IMR-90 (cell line): ENCODE results near the gene SLC4A5. TPM values are rescaled to one million over a fixed set of nuclear protein-coding genes. Genes with fewer than 3 reads are reported as not detected.

Source experiments
- ATAC-seq: fragments of 200-7000 bp; cut with Tn5 transposase; 2 replicates; pipeline ENCODE4 v1.9.1; 2020; ENCODE audit warnings: low read depth, mild to moderate bottlenecking, moderate library complexity
- BruUV-seq: library from RNA; stranded (reverse); fragments of 400-500 nt; replicated peaks from 2 replicates; lab custom pipeline; 2021; lab: Mats Ljungman, UMichigan
- CTCF ChIA-PET: fragments of 300-600 bp; formaldehyde crosslinking; extraction: SDS; loops from one replicate; lab custom pipeline; 2021; ENCODE audit warnings: antibody characterized with exemption; lab: Yijun Ruan, JAX
- POLR2A ChIA-PET: fragments of 300-600 bp; sonication (Branson Sonifier 250); formaldehyde crosslinking; loops from one replicate; lab custom pipeline; 2022; ENCODE audit warnings: antibody characterized with exemption; ENCODE audit not compliant: unreplicated experiment; lab: Charles Lee
- DNase-seq: peaks from one replicate; pipeline ENCODE4 v3.0.0; 2013
- H2AFZ ChIP-seq: replicated peaks from 2 replicates; pipeline ENCODE3; 2013; ENCODE audit warnings: low read length, mild to moderate bottlenecking; ENCODE audit not compliant: poor library complexity
- H2AK5ac ChIP-seq: 2 replicates; pipeline ENCODE4 v1.6.1; 2013; ENCODE audit warnings: low read depth, low read length, inconsistent platforms
- H2AK9ac ChIP-seq: replicated peaks from 2 replicates; pipeline ENCODE3; 2013; ENCODE audit warnings: mild to moderate bottlenecking, low read depth, low read length, moderate library complexity; ENCODE audit not compliant: poor library complexity
- H2BK120ac ChIP-seq: 2 replicates; pipeline ENCODE4 v1.6.1; 2013; ENCODE audit warnings: low read depth, low read length, inconsistent platforms
- H2BK15ac ChIP-seq: 3 replicates; pipeline ENCODE4 v1.6.1; 2013; ENCODE audit warnings: low read depth, low read length, inconsistent platforms
- H2BK20ac ChIP-seq: 2 replicates; pipeline ENCODE4 v1.6.1; 2013; ENCODE audit warnings: low read depth, mild to moderate bottlenecking, inconsistent platforms, low read length, moderate library complexity
- H2BK5ac ChIP-seq: 2 replicates; pipeline ENCODE4 v1.6.1; 2013; ENCODE audit warnings: mild to moderate bottlenecking, low read depth, low read length, inconsistent platforms; ENCODE audit not compliant: poor library complexity, severe bottlenecking
- H3K14ac ChIP-seq: replicated peaks from 2 replicates; pipeline ENCODE4 v1.6.1; 2013; ENCODE audit warnings: low read depth, low read length, inconsistent platforms
- H3K18ac ChIP-seq: 2 replicates; pipeline ENCODE4 v1.6.1; 2013; ENCODE audit warnings: low read depth, low read length, control low read depth
- H3K23ac ChIP-seq: 2 replicates; pipeline ENCODE4 v1.6.1; 2013; ENCODE audit warnings: low read depth, low read length, inconsistent platforms
- H3K27ac ChIP-seq: 2 replicates; pipeline ENCODE4 v1.5.1; 2013; ENCODE audit warnings: mild to moderate bottlenecking, control low read depth, low read length; ENCODE audit not compliant: insufficient read depth
- H3K27me3 ChIP-seq: 2 replicates; pipeline ENCODE4 v1.6.1; 2013; ENCODE audit warnings: low read length; ENCODE audit not compliant: control insufficient read depth, insufficient read depth
- H3K36me3 ChIP-seq: 2 replicates; pipeline ENCODE4 v1.6.1; 2013; ENCODE audit warnings: low read length, mixed read lengths; ENCODE audit not compliant: control insufficient read depth, insufficient read depth
- H3K4ac ChIP-seq: 2 replicates; pipeline ENCODE4 v1.6.1; 2013; ENCODE audit warnings: low read depth, low read length, inconsistent platforms
- H3K4me1 ChIP-seq: 2 replicates; pipeline ENCODE4 v1.6.1; 2013; ENCODE audit warnings: low read length, mixed read lengths; ENCODE audit not compliant: control insufficient read depth, insufficient read depth
- H3K4me2 ChIP-seq: 2 replicates; pipeline ENCODE4 v1.6.1; 2013; ENCODE audit warnings: low read depth, mild to moderate bottlenecking, control low read depth, low read length, moderate library complexity
- H3K4me3 ChIP-seq: 2 replicates; pipeline ENCODE4 v1.5.1; 2013; ENCODE audit warnings: low read depth, mild to moderate bottlenecking, control low read depth, low read length, moderate library complexity; ENCODE audit not compliant: insufficient read depth
- H3K56ac ChIP-seq: 2 replicates; pipeline ENCODE4 v1.6.1; 2013; ENCODE audit warnings: low read length, inconsistent platforms; ENCODE audit not compliant: insufficient read depth; ENCODE audit errors: extremely low read depth
- H3K79me1 ChIP-seq, 2 experiments: 2 replicates each; pipeline ENCODE4 v1.6.1; 2013; ENCODE audit warnings: low read length in 2 of 2, inconsistent platforms in 1 of 2, low read depth in 1 of 2
- H3K9ac ChIP-seq: 2 replicates; pipeline ENCODE4 v1.6.1; 2013; ENCODE audit warnings: low read depth, low read length, control low read depth
- H3K9me1 ChIP-seq: 2 replicates; pipeline ENCODE4 v1.6.1; 2013; ENCODE audit warnings: low read length, inconsistent platforms; ENCODE audit not compliant: insufficient read depth
- H3K9me3 ChIP-seq: 2 replicates; pipeline ENCODE4 v1.6.1; 2013; ENCODE audit warnings: low read length; ENCODE audit not compliant: control insufficient read depth, insufficient read depth
- H4K20me1 ChIP-seq: 2 replicates; pipeline ENCODE4 v1.6.1; 2013; ENCODE audit warnings: low read length, inconsistent platforms; ENCODE audit not compliant: insufficient read depth
- H4K5ac ChIP-seq: 2 replicates; pipeline ENCODE4 v1.6.1; 2013; ENCODE audit warnings: mild to moderate bottlenecking, low read depth, low read length, control low read depth
- H4K8ac ChIP-seq, 2 experiments: 2 replicates each; pipeline ENCODE4 v1.6.1; 2013; ENCODE audit warnings: low read depth in 2 of 2, low read length in 2 of 2, control low read depth in 1 of 2, inconsistent platforms in 1 of 2
- H4K91ac ChIP-seq: 2 replicates; pipeline ENCODE4 v1.6.1; 2013; ENCODE audit warnings: low read depth, low read length, inconsistent platforms; ENCODE audit not compliant: insufficient read depth
- MAFK ChIP-seq: IDR thresholded peaks from 2 replicates; pipeline ENCODE4 v1.6.1; 2012; ENCODE audit warnings: low read depth, low read length, improper control_type of control experiment
- WGBS, 2 experiments: methylation state at CpG; one replicate each; pipeline versions ENCODE4 v1.1.5 to v1.1.7; 2013; ENCODE audit warnings: missing lambda C conversion rate in 2 of 2; ENCODE audit not compliant: insufficient read length in 1 of 2; ENCODE audit errors: extremely low coverage in 2 of 2; 5-methylcytosine and 5-hydroxymethylcytosine counted together
- dilution Hi-C: fragments of 300-500 bp; cut with HindIII; formaldehyde crosslinking; loops from one replicate; pipeline ENCODE4 v1.14.3; 2018; ENCODE audit warnings: low sequenced_read_pairs; ENCODE audit not compliant: unreplicated experiment
- in situ Hi-C: fragments of 300-500 bp; cut with MboI; formaldehyde crosslinking; loops from 3 replicates; pipeline ENCODE4 v1.14.3; 2019; ENCODE audit warnings: low sequenced_read_pairs, inconsistent platforms, mixed read lengths
- intact Hi-C: fragments of 100-400 bp; cut with micrococcal nuclease; formaldehyde crosslinking; loops from 2 replicates; pipeline ENCODE4 v1.10.0; 2022
- polyA plus RNA-seq, 3 experiments: library from polyadenylated mRNA; depleted of rRNA; stranded (reverse); fragments of >200 nt; gene quantifications; 2 replicates each; pipeline ENCODE4 v1.2.3, GENCODE V29; 2012; ENCODE audit warnings: low replicate concordance in 1 of 3
- total RNA-seq: library from RNA; depleted of rRNA; stranded (reverse); fragments of >200 nt; gene quantifications from 2 replicates; pipeline ENCODE4 v1.2.3, GENCODE V29; 2012

The SLC4A5 gene
- total and polyA plus RNA-seq, 2 of the 4 experiments (the other 2 are of a cell fraction): 0.18 to 0.22 TPM

DNA sequence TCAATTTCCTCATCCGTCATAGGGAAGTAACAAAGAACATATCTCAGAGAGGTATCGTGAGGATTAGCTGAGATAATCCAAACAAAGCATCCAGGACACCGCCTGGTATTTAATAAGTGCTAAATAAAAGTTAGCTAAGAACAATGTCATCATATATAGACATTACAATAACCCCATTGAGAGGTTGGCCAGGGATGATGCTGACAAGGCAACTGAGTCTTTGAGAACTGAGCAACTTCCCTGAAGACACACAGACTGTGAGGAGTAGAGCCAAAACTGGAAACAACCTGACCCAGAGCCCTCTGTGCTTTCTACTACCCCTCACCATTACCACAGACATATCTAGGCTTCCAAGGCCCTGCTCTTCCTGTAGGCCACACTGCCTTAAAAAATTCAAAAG is 38.5 kb upstream of the SLC4A5 start:
- Histone ChIP-seq H4K5ac (no peak overlapping the region; the same call in 1 of the 2 replicates), H3K27me3 (no peaks in the 10 kb centered on the region), H3K4me2 (no peak overlapping the region), H3K9ac (no peak overlapping the region), H2BK20ac (no peak overlapping the region), H2AFZ (no peak overlapping the region), H2BK5ac (no peak overlapping the region), H3K4me3 (no peak overlapping the region), H2AK5ac (no peak overlapping the region), H3K9me1 (peaks cover 29% of the 10 kb centered on the region), H4K20me1 (peaks cover 35% of the 10 kb centered on the region), H3K79me1 (peaks cover 29 to 95% of the 10 kb centered on the region in 2 experiments), H3K14ac (no peak overlapping the region), H3K23ac (no peak overlapping the region), H4K91ac (no peak overlapping the region), H2BK15ac (no peak overlapping the region; the same call in 2 of the 3 replicates), H2BK120ac (no peak overlapping the region), H3K4ac (no peak overlapping the region; the same call in 1 of the 2 replicates), H3K18ac (peak overlapping the region; percentile 34; the same call in 1 of the 2 replicates), H3K36me3 (peaks cover 14% of the 10 kb centered on the region), H4K8ac (no peak overlapping the region; a peak in 1 of 4 replicates), H2AK9ac (no peak overlapping the region), H3K27ac (peak overlapping the region; percentile 18; the same call in 1 of the 2 replicates), H3K4me1 (peaks cover 21% of the 10 kb centered on the region), H3K56ac (no peak overlapping the region), H3K9me3 (no peaks in the 10 kb centered on the region)
- DNase-seq (no peak), ATAC-seq (no peak)
- intact Hi-C loops: no loop called here
- no TSS peak for BruUV-seq
- dilution Hi-C loops: no loop called here
- WGBS, 2 experiments: no CpG with 5 or more reads among the region's 3 CpGs
- ChIA-PET POLR2A (no interaction called here), CTCF (no interaction called here)
- in situ Hi-C loops: no loop called here
- no peak for TF ChIP-seq MAFK
